HG02623 (cell line): ENCODE results near the gene ROS1.

ENCODE experiments used
- ATAC-seq: cut with Tn5 transposase; IDR thresholded peaks from one replicate; pipeline ENCODE4 v1.9.1; 2021; ENCODE audit warnings: moderate library complexity; ENCODE audit not compliant: unreplicated experiment

Gene ROS1

GRCh38 chr6:117441824-117442264 lies 16.1 kb upstream of the ROS1 start:
- no peak for ATAC-seq

- no peak for ATAC-seq
Observed at GRCh38 chr6:117440706-117441525, 15.2 kb upstream of the ROS1 start.

- ATAC-seq: no peak
Observed at GRCh38 chr6:117432273-117432672, 6.5 kb upstream of the ROS1 start.

- no peak for ATAC-seq
Observed at GRCh38 chr6:117423754-117424153, 2.0 kb downstream of the ROS1 start.

- ATAC-seq: no peak
Observed at GRCh38 chr6:117418320-117418719, 7.4 kb downstream of the ROS1 start.

GRCh38 chr6:117417851-117418250 lies 7.9 kb downstream of the ROS1 start:
- ATAC-seq: no peak

- no peak for ATAC-seq
Observed at GRCh38 chr6:117414770-117415169, 11.0 kb downstream of the ROS1 start.

- ATAC-seq: no peak
Observed at GRCh38 chr6:117411474-117411873, 14.3 kb downstream of the ROS1 start.

- ATAC-seq: no peak
Observed at GRCh38 chr6:117409863-117410262, 15.9 kb downstream of the ROS1 start.

- ATAC-seq: no peak
Observed at GRCh38 chr6:117409420-117409819, 16.3 kb downstream of the ROS1 start.

GRCh38 chr6:117404548-117404947 lies 21.2 kb downstream of the ROS1 start:
- no peak for ATAC-seq

- no peak for ATAC-seq
Observed at GRCh38 chr6:117401799-117402198, 23.9 kb downstream of the ROS1 start.

- no peak for ATAC-seq
Observed at GRCh38 chr6:117399924-117400323, 25.8 kb downstream of the ROS1 start.

GRCh38 chr6:117399126-117399525 lies 26.6 kb downstream of the ROS1 start:
- ATAC-seq: no peak

- no peak for ATAC-seq
Observed at GRCh38 chr6:117397536-117398227, 28.1 kb downstream of the ROS1 start.

- no peak for ATAC-seq
Observed at GRCh38 chr6:117396228-117396627, 29.5 kb downstream of the ROS1 start.

GRCh38 chr6:117395164-117395563 lies 30.6 kb downstream of the ROS1 start:
- ATAC-seq: no peak

- no peak for ATAC-seq
Observed at GRCh38 chr6:117393045-117393444, 32.7 kb downstream of the ROS1 start.

- no peak for ATAC-seq
Observed at GRCh38 chr6:117391874-117392583, 33.7 kb downstream of the ROS1 start.

GRCh38 chr6:117389227-117390057 lies 36.3 kb downstream of the ROS1 start:
- no peak for ATAC-seq

- ATAC-seq: no peak
Observed at GRCh38 chr6:117387454-117387974, 38.2 kb downstream of the ROS1 start.
